GM21515 (cell line): ENCODE results near the gene PDPR.
"Not testable (repeated sequence)": the region's sequence is repeated elsewhere in the genome, so short reads cannot be mapped to it uniquely, and the experiment has no call there.

Experiments
- ATAC-seq: cut with Tn5 transposase; IDR thresholded peaks from one replicate; pipeline ENCODE4 v1.9.1; 2021; ENCODE audit not compliant: unreplicated experiment

Gene PDPR

DNA sequence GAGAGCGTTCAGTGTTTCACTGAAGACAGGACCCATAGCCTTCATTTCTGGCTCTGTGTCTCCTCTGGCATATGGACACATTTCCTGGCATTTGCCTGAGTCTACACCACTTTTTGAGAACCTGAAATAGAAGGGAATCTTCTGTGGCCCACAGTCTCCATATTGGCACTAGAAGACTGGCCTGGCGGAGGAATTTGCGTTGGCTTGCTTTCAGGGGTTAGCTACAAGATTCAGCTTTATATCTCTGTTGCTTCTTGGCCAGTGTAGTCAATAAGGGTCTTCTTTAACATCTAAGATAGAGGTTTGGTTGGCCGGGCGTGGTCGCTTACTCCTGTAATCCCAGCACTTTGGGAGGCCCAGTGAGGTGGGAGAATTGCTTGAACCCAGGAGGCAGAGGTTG is 46.7 kb downstream of the PDPR start:
- ATAC-seq = no peak

DNA sequence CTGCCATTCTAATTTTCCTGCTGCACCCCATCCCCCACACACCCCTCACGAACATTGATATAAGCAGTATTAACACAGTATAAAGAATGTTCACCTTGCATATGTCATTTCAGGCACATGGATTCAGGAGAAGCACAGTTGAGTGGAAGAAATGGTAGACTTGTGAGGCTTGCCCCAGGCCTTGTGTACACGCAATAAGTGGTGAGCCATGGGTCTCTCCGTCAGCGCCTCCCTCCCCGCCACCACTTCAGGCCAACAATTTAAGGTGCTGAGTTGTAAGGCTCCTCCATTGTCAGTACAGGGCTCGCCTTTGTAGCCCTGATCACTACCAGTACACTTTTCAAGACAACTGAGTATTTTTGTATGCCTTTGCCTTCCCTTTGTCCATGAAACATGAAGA is 47.2 kb downstream of the PDPR start:
- ATAC-seq = no peak

DNA sequence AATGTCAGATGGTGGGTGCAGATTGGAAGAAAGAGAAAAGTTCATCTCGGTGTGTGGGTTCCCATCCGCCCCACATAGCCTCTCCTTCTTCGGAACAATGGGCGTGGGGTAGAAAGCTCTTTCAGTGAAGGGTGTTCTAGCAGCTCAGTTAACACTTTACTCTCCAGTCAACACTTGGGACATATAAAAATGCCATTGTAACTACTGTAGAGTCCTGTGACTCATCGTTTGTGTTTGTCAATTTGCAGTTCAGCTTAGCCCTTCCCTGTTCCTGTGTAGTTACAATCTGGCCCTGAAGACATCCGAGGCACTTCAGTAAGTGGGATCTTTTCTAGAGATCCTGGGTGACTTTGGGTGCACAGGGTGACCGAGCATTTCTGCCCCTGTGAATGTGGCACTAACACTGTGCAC is 47.9 kb downstream of the PDPR start:
- ATAC-seq = no peak

DNA sequence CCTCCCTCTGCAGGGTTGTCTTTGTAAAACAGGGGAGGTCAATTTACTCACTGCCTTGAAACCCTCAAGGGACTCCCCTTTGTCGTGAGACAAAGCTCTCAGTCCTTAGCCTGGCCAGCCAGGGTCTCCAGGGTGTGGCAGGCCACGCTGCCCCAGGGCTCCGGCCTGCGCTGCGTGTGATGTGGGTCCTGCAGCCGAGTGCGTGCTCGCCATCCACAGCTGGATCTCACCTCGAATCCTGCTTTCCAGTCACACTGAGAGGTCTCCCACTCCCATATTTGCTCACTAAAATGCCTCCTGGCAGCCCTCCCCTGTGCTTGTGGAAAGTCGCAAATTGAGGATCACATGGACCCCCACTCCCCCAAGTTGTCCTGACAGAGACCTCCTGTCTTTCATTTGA is 49.5 kb downstream of the PDPR start:
- ATAC-seq = no peak

DNA sequence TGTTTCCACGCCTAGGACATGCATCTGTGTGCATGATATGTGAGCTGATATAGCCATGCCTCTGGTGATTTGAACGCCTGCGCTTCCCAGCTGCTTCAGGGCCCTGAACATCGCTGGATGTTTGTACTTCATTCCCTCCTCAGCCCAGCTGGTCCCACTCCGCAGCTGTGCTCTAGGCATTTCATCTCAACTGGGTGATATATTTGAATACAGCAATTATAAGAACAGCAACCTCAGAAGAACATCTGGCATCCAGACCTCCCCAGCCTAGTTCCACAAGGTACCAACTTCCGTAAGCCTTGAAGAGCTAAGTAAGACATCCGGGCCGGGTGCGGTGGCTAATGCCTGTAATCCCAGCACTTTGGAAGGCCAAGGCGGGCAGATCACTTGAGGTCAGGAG is 52.6 kb downstream of the PDPR start:
- ATAC-seq = not testable (repeated sequence)

DNA sequence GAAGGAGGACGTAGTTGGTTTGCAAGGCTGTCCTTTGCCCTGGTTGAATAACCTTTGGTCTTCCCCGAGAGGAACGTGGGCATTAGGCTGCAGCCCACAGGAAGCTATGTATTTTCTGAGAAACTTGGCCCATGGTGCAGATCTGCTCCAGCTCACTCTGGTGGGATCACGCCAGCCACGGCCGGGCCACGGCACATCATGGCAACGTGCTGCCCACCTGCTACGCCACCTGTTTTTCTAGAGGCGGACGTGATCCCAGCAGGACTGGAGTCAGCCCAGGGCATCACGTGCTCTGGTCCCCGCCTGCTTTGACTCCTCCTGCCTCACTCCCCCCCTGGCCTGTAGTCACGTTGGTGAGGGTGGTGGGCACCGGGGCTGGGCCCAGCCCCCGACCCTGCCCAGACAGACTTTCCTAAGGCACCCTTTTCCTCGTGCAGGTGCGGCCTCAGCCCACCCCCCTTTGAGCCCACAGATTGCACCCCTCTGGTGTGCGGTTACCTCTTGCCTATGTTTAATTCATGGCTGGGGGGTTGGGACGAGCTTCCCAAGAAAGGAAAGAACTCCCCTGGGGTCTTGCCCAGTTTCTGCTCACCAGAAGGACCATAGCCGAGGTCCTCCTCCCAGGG is 59.2 kb downstream of the PDPR start, which contains the start of gene CLEC18C:
Gene CLEC18C (plus strand): TSS at position 576 of the 626 bp plus-strand sequence. CDS start 492 bp downstream, outside the sequence.
- ATAC-seq = not testable (repeated sequence)

DNA sequence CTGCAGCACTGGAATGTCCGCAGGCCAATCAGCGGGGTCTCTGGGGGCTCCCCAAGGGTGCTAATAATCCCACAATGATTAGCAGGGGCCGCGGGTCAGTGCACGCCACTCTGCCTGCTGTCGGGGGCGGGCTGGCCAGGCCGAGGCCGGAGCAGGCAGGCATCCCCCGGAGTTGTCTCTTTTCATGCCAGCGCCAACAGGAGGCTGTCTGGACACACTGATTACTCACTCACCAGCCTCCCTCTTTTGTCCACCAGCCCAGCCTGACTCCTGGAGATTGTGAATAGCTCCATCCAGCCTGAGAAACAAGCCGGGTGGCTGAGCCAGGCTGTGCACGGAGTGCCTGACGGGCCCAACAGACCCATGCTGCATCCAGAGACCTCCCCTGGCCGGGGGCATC is 59.8 kb downstream of the PDPR start:
- ATAC-seq = not testable (repeated sequence)

DNA sequence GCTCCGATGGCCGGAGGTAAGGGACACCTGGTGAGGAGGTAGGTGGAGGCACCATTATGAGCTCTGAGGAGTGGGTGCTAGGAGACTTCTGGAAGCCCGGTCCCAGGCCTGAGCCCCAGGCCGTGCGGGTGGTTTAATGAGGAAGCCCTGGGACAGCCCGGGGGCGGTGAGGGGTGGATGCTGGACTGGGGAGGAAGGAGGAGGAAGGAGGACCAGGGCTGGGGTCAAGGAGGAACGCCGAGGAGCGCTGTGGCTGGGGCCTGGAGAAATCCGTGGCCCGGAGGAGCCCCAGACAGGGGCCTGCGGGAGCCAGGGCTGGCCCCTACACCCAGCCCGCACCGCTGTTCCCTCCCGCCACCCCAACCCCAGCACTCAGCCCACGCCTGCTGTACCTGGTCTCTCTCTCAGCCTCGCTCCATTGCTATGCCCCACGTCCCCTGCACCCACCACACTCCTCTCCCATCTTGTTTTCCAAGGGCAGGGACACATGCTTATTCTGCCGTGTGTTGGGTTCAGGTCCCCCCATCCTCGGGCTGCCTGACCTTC is 60.3 kb downstream of the PDPR start:
- not testable (repeated sequence) for ATAC-seq

DNA sequence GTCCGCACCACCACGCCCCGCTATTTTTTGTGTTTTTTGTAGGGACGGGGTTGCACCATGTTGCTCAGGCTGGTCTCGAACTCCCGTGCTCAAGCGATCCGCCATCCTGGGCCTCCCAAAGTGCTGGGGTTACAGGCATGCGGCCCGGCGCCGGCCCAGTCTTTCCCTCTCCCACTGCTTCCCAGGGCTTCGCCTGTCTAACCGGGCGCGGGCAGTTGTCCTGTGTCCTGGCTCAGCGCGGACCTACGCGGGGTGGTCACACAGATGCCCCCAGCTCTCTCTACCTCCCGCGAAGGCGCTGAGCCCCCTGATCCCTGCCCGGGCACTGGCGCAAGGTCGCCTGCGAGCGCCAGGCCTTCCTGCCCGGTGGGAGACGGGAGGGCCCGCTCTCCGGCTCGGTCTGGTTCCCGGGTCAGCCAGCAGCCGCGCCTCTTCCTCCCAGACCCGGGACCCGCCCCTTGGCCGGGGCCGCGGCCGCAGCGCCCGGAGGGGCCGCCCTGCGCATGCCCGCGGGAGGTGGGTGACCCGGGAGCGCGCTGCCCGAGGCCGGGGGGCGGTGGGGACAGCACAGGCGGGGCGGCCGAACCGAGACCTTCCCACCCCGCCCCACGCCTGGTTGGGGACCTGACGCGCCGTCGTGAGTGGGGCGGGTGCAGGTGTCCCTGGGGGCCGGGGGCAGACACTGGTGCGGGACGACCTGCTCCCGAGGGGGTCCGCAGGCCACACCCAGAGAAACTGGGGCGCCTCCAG is 73.9 kb downstream of the PDPR start:
- ATAC-seq = not testable (repeated sequence)

DNA sequence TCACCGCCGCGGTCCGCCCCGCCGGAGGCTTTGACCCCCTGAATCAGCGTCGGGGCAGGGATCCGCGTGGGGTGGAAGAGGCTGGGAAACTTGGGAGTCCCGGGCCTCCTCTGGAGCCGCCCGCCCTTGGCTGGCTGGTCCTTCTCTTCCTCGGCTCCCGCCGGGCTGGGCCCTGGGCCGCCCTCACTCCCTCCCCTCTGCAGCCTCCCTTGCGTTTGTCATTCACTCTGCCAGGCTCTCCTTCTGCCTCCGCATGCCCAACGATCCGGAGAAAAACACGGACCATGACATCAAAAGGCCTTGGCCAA is 74.4 kb downstream of the PDPR start:
- ATAC-seq = not testable (repeated sequence)

DNA sequence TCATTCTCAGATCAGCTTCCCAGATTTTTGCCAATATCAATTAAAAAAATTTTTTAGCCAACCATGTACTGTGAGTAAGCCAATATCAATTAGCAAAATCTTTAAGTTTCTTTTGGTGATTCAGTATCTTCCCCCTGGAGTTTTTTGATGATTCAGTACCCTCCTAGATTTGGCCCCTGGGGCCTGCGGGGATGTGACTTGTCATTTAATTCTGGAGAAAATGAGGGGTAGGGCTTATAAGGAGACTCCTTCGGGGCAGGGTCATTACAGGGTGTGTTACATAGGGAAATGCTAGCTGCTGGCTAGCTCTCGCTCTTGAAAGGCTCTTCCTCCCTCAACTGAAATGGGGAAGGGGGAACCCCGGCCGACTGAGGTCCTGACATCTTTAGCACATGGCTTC is 76.4 kb downstream of the PDPR start:
- ATAC-seq = not testable (repeated sequence)

DNA sequence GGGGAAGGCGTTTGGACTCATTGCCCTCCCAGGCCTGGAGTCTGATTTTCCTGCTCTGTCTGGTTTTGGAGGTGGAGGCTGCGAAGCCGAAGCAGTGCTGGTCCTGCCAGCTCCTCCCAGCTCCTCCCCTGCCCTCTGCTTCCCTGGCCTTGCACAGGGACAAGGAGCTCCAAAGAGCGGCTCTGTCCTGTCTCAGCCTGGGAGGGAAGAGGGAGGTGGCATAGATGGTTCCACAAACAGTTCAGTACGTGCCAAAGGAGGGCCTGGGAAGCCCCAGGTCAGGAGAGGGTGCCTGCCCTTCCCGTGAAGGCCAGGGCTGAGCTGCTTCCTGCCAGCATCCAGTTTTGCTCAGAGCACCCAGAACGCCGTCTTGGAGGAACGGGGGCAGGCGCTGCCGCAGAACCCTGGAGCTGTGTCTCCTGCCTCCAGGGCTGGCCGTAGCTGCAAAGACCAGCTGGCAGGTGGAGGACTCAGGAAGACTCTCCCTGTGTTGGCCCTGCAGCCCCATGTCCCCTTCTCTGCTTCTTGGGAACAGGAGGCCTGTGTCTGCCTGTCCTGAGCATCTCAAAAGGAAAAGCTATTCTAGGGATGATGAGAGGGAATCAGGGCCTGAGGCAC is 82.7 kb downstream of the PDPR start:
- ATAC-seq = not testable (repeated sequence)

DNA sequence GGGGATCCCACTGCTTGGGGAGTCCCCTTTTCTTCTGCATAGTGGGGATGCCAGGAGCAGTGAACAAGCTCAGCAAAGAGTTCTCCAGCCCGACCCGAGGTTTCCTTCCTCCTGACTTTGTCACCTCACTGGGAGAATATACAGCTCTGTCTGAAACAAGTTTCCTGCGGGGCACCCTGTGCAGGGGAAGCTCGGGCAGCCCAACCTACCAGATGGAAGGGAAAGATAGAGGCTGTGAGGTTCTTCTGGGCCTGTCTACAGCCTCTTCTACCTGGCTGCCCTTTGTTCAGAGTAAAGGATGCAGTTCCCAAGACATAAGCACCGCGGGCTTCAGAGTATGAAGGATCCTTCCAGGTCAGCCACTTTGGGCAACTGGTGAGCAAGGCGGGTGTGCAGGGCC is 83.5 kb downstream of the PDPR start:
- ATAC-seq = not testable (repeated sequence)

DNA sequence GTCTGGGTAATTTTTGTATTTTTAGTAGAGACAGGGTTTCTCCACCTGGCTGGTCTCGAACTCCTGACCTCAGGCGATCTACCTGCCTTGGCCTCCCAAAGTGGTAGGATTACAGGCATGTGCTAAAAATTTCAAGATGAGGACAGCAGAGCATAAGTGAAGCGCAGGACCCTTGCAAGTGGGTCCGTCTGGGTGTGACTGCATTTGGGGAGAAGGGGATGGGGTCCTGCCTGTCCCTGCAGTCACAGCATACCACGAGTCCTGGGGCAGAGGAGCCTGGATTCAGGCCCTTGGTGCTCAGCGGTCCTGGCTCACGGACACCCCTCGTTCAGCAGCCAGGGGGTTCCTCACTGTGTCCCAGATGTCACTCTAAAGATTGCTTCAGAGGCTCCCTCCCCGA is 84.1 kb downstream of the PDPR start:
- not testable (repeated sequence) for ATAC-seq

DNA sequence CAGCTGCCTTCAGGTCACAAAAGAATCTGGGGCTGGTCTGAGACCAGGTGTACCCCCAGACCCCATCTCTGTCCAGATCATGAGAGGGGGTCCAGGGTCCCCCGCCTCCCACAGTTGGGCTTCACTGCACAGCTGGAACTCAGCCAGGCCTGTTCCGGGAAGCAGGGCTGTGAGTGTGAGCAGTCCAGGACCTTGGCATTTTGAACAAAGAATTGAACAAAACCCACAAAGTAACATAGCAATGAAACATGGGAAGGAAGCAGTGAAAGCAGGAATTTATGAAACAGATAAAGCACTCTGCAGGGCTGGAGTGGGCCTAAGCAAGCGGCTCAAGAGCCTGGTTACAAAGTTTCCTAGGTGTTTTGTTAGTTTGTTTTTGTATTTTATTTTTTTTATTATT is 84.5 kb downstream of the PDPR start:
- ATAC-seq = not testable (repeated sequence)

DNA sequence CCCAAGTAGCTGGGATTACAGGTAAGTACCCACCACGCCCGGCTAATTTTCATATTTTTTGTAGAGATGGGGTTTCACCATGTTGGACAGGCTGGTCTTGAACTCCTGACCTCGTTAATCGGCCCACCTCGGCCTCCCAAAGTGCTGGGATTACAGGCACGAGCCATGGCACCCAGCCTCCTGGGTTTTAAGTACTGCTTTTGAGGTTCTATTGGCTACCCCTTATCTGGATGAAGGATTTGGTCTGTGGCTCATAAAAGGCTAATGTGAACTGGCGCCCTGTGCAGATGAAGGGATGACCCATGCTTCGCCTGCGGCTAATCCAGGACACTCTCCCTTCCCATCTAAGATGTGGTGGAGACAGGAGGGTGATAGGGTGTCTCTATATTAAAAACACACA is 85.0 kb downstream of the PDPR start:
- not testable (repeated sequence) for ATAC-seq

DNA sequence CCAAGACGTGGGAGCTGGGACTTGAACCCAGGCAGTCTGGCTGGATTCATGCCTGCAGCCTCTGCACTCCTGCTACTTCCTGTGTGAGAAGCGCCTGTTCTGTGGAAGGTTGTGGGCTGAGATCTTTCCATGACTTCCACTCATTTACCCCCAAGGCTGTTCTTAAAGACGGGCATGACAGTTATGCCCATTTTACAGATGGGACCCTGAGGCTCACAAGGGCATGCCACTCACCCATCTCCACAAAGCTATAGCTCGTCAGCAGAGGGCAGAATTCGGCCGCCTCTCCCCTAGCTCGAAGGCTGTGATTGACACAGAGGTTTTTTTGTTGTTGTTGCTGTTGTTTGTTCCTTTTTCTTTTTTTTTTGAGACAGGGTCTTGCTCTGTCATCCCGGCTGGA is 85.9 kb downstream of the PDPR start:
- not testable (repeated sequence) for ATAC-seq

DNA sequence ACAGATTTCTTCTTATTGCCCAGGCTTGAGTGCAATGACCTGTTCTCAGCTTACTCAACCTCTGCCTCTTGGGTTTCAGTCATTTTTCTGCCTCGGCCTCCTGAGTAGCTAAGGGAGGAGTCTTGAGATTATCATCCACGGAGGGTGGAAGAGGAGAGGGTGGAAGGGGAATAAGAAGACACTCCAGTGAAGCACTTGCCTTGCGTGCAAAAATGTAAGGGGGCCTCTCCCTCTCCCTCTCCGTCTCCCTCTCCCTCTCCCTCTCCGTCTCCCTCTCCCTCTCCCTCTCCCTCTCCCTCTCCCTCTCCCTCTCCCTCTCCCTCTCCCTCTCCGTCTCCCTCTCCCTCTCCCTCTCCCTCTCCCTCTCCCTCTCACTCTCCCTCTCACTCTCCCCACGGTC is 89.4 kb downstream of the PDPR start:
- ATAC-seq = not testable (repeated sequence)

DNA sequence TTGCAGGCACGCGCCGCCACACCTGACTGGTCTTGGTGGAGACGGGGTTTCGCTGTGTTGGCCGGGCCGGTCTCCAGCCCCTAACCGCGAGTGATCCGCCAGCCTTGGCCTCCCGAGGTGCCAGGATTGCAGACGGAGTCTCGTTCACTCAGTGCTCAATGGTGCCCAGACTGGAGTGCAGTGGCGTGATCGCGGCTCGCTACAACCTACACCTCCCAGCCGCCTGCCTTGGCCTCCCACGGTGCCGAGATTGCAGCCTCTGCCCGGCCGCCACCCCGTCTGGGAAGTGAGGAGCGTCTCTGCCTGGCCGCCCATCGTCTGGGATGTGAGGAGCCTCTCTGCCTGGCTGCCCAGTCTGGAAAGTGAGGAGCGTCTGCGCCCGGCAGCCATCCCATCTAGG is 89.9 kb downstream of the PDPR start:
- not testable (repeated sequence) for ATAC-seq

DNA sequence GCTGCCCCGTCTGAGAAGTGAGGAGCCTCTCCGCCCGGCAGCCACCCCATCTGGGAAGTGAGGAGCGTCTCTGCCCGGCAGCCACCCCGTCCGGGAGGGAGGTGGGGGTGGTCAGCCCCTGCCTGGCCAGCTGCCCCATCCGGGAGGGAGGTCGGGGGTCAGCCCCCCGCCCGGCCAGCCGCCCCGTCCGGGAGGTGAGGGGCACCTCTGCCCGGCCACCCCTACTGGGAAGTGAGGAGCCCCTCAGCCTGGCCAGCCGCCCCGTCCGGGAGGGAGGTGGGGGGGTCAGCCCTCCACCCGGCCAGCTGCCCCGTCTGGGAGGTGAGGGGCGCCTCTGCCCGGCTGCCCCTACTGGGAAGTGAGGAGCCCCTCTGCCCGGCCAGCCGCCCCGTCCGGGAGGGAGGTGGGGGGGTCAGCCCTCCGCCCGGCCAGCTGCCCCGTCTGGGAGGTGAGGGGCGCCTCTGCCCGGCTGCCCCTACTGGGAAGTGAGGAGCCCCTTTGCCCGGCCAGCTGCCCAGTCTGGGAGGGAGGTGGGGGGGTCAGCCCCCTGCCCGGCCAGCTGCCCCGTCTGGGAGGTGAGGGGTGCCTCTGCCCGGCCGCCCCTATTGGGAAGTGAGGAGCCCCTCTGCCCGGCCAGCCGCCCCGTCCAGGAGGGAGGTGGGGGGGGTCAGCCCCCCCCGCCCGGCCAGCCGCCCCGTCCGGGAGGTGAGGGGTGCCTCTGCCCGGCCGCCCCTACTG is 90.7 kb downstream of the PDPR start:
- not testable (repeated sequence) for ATAC-seq

DNA sequence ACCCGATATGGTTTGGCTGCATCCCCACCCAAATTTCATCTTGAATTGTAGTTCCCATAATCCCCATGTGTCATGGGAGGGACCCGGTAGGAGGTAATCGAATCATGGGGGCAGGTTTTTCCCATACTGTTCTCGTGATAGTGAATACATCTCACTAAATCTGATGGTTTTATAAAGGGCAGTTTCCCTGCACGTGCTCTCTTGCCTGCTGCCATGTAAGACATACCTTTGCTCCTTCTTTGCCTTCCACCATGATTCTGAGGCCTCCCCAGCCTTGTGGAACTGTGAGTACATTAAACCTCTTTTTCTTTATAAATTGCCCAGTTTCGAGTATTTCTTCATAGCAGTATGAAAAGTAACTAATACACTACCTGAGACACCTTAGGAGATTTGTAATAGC is 92.2 kb downstream of the PDPR start:
- not testable (repeated sequence) for ATAC-seq
